Measurements from ENCODE around the gene CDH4. TPM values are rescaled to one million over a fixed set of nuclear protein-coding genes. Genes with fewer than 3 reads are reported as not detected.
A peak's percentile ranks its signal among the peaks of the same experiment; 100 is the strongest.

Gene CDH4
- total RNA-seq = not detected

- Mint-ChIP-seq H3K9me3 (no peaks in the 10 kb centered on the region), H3K27ac (no peak within 1 kb of the TSS), H3K4me3 (no peak within 1 kb of the TSS), H3K4me1 (ENCODE audit: low read depth in 2 of 2) (peaks cover 0 to 2% of the 10 kb centered on the region in 2 donors), H3K36me3 (no peaks in the 10 kb centered on the region), H3K27me3 (peaks cover 41 to 45% of the 10 kb centered on the region in 2 donors)
- no peak for ATAC-seq
- DNase-seq (ENCODE audit: low spot score) = no peak
Measured at GRCh38 chr20:61251529-61252393, at the start of gene CDH4. Gene CDH4, plus strand, starts transcription at chr20:61252261.

- no peak for DNase-seq (ENCODE audit: low spot score)
- Mint-ChIP-seq H3K27me3 (peaks cover 11 to 25% of the 10 kb centered on the region in 2 donors), H3K36me3 (no peaks in the 10 kb centered on the region), H3K9me3 (peaks cover 3% of the 10 kb centered on the region), H3K27ac (no peak overlapping the region), H3K4me3 (no peak overlapping the region), H3K4me1 (ENCODE audit: low read depth in 2 of 2) (no peaks in the 10 kb centered on the region)
- ATAC-seq = no peak
Measured at GRCh38 chr20:61203320-61203719, 48.7 kb upstream of the CDH4 start.

GRCh38 chr20:61204206-61204605, 47.9 kb upstream of the CDH4 start:
- no peak for ATAC-seq
- Mint-ChIP-seq H3K4me3 (no peak overlapping the region), H3K4me1 (ENCODE audit: low read depth in 2 of 2) (no peaks in the 10 kb centered on the region), H3K27me3 (peaks cover 6 to 19% of the 10 kb centered on the region in 2 donors), H3K36me3 (no peaks in the 10 kb centered on the region), H3K27ac (no peak overlapping the region), H3K9me3 (no peaks in the 10 kb centered on the region)
- DNase-seq (ENCODE audit: low spot score) = no peak

GRCh38 chr20:61205769-61206168, 46.3 kb upstream of the CDH4 start:
- Mint-ChIP-seq H3K36me3 (no peaks in the 10 kb centered on the region), H3K27me3 (peaks cover 6 to 23% of the 10 kb centered on the region in 2 donors), H3K9me3 (no peaks in the 10 kb centered on the region), H3K27ac (no peak overlapping the region), H3K4me1 (ENCODE audit: low read depth in 2 of 2) (no peaks in the 10 kb centered on the region), H3K4me3 (no peak overlapping the region)
- ATAC-seq = no peak
- DNase-seq (ENCODE audit: low spot score) = no peak

GRCh38 chr20:61210862-61211261, 41.2 kb upstream of the CDH4 start:
- Mint-ChIP-seq H3K36me3 (no peaks in the 10 kb centered on the region), H3K9me3 (no peaks in the 10 kb centered on the region), H3K4me1 (ENCODE audit: low read depth in 2 of 2) (no peaks in the 10 kb centered on the region), H3K27ac (no peak overlapping the region), H3K4me3 (no peak overlapping the region), H3K27me3 (peaks cover 7 to 16% of the 10 kb centered on the region in 2 donors)
- ATAC-seq (no peak), DNase-seq (ENCODE audit: low spot score) (no peak)

- no peak for ATAC-seq
- Mint-ChIP-seq H3K27me3 (peaks cover 21 to 25% of the 10 kb centered on the region in 2 donors), H3K9me3 (peaks cover 10% of the 10 kb centered on the region)
Measured at GRCh38 chr20:61217848-61218247, 34.2 kb upstream of the CDH4 start.

GRCh38 chr20:61219021-61219431, 33.0 kb upstream of the CDH4 start:
- Mint-ChIP-seq H3K27me3 (peaks cover 20 to 21% of the 10 kb centered on the region in 2 donors), H3K36me3 (no peaks in the 10 kb centered on the region), H3K4me1 (ENCODE audit: low read depth in 2 of 2) (peaks cover 0 to 6% of the 10 kb centered on the region in 2 donors), H3K9me3 (peaks cover 10% of the 10 kb centered on the region), H3K27ac (no peak overlapping the region), H3K4me3 (no peak overlapping the region)
- no peak for ATAC-seq
- no peak for DNase-seq (ENCODE audit: low spot score)

More at GRCh38 chr20:61217848-61218247, 34.2 kb upstream of the CDH4 start:
- Mint-ChIP-seq H3K4me1 (ENCODE audit: low read depth in 2 of 2) (peaks cover 0 to 6% of the 10 kb centered on the region in 2 donors), H3K4me3 (no peak overlapping the region), H3K27ac (no peak overlapping the region), H3K36me3 (no peaks in the 10 kb centered on the region)
- DNase-seq (ENCODE audit: low spot score) = no peak

GRCh38 chr20:61220131-61220530, 31.9 kb upstream of the CDH4 start:
- Mint-ChIP-seq H3K4me1 (ENCODE audit: low read depth in 2 of 2) (peaks cover 0 to 6% of the 10 kb centered on the region in 2 donors), H3K4me3 (no peak overlapping the region), H3K27me3 (peaks cover 24 to 26% of the 10 kb centered on the region in 2 donors), H3K27ac (no peak overlapping the region), H3K36me3 (no peaks in the 10 kb centered on the region), H3K9me3 (peaks cover 10% of the 10 kb centered on the region)
- ATAC-seq (no peak), DNase-seq (ENCODE audit: low spot score) (no peak)

- no peak for ATAC-seq
- DNase-seq (ENCODE audit: low spot score) = no peak
- no peak overlapping the region for H3K27ac Mint-ChIP-seq
- peaks cover 10% of the 10 kb centered on the region for H3K9me3 Mint-ChIP-seq
- no peak overlapping the region for H3K4me3 Mint-ChIP-seq
- no peaks in the 10 kb centered on the region for H3K36me3 Mint-ChIP-seq
- peaks cover 0 to 6% of the 10 kb centered on the region in 2 donors for H3K4me1 Mint-ChIP-seq (ENCODE audit: low read depth in 2 of 2)
- H3K27me3 Mint-ChIP-seq = peaks cover 22 to 26% of the 10 kb centered on the region in 2 donors
Measured at GRCh38 chr20:61220626-61221325, 31.3 kb upstream of the CDH4 start.

- no peak for DNase-seq (ENCODE audit: low spot score)
- H3K9me3 Mint-ChIP-seq = peaks cover 7% of the 10 kb centered on the region
- peaks cover 12 to 14% of the 10 kb centered on the region in 2 donors for H3K27me3 Mint-ChIP-seq
- H3K4me1 Mint-ChIP-seq (ENCODE audit: low read depth in 2 of 2) = peaks cover 0 to 3% of the 10 kb centered on the region in 2 donors
- H3K4me3 Mint-ChIP-seq = no peak overlapping the region
- no peaks in the 10 kb centered on the region for H3K36me3 Mint-ChIP-seq
- no peak overlapping the region for H3K27ac Mint-ChIP-seq
- no peak for ATAC-seq
Measured at GRCh38 chr20:61222699-61223098, 29.4 kb upstream of the CDH4 start.

GRCh38 chr20:61223121-61223520, 28.9 kb upstream of the CDH4 start:
- Mint-ChIP-seq H3K4me3 (no peak overlapping the region), H3K36me3 (no peaks in the 10 kb centered on the region), H3K27ac (no peak overlapping the region), H3K9me3 (peaks cover 5% of the 10 kb centered on the region), H3K27me3 (peaks cover 10 to 13% of the 10 kb centered on the region in 2 donors), H3K4me1 (ENCODE audit: low read depth in 2 of 2) (peaks cover 0 to 2% of the 10 kb centered on the region in 2 donors)
- ATAC-seq (no peak), DNase-seq (ENCODE audit: low spot score) (no peak)

GRCh38 chr20:61230166-61230565, 21.9 kb upstream of the CDH4 start:
- H3K9me3 Mint-ChIP-seq = no peaks in the 10 kb centered on the region
- no peaks in the 10 kb centered on the region for H3K36me3 Mint-ChIP-seq
- H3K4me1 Mint-ChIP-seq (ENCODE audit: low read depth in 2 of 2) = peaks cover 0 to 3% of the 10 kb centered on the region in 2 donors
- no peak overlapping the region for H3K4me3 Mint-ChIP-seq
- no peak overlapping the region for H3K27ac Mint-ChIP-seq
- H3K27me3 Mint-ChIP-seq = peaks cover 0 to 10% of the 10 kb centered on the region in 2 donors
- no peak for ATAC-seq
- no peak for DNase-seq (ENCODE audit: low spot score)

- peak in 1 of 2 donors; percentile 21 for ATAC-seq
- DNase-seq (ENCODE audit: low spot score) = no peak
- peaks cover 0 to 16% of the 10 kb centered on the region in 2 donors for H3K27me3 Mint-ChIP-seq
- no peak overlapping the region for H3K4me3 Mint-ChIP-seq
- H3K27ac Mint-ChIP-seq = no peak overlapping the region
- no peaks in the 10 kb centered on the region for H3K36me3 Mint-ChIP-seq
- no peaks in the 10 kb centered on the region for H3K9me3 Mint-ChIP-seq
- peaks cover 0 to 3% of the 10 kb centered on the region in 2 donors for H3K4me1 Mint-ChIP-seq (ENCODE audit: low read depth in 2 of 2)
Measured at GRCh38 chr20:61233590-61233989, 18.5 kb upstream of the CDH4 start.

Measured in natural killer cell treated with Interleukin-12 subunit alpha and Interleukin-12 subunit beta and Interleukin-15 and Interleukin-18, amount 100 ng/mL, for 72 hours (primary cell).